Sigmoid colon (tissue), 4 donors: Measurements from ENCODE around the gene SLC9B2.

Source experiments
- EP300 ChIP-seq, 4 donors: sonication (generic); formaldehyde crosslinking; IDR thresholded peaks; one replicate each; pipeline ENCODE4 v1.6.1; 2017; ENCODE audit warnings: antibody characterized with exemption in 4 of 4
- POLR2A ChIP-seq, 2 donors: fragments of 450-650 bp; IDR thresholded peaks; one replicate each; pipeline ENCODE4 v1.6.1; 2016; ENCODE audit warnings: antibody characterized with exemption in 2 of 2, mild to moderate bottlenecking in 2 of 2, moderate library complexity in 2 of 2
- POLR2AphosphoS5 ChIP-seq, 4 donors: sonication (generic); formaldehyde crosslinking; IDR thresholded peaks; one replicate each; pipeline ENCODE4 v1.6.1; 2017; ENCODE audit warnings: antibody characterized with exemption in 4 of 4
- TF ChIP-seq, protein P1 (sequence below), 4 experiments: fragments of 450-650 bp in 3 of 4; fragments of 200-600 bp in 1 of 4; IDR thresholded peaks; one replicate each; pipeline ENCODE4 v1.5.1; 2016 to 2019; ENCODE audit warnings: antibody characterized with exemption in 4 of 4, mild to moderate bottlenecking in 3 of 4, moderate library complexity in 2 of 4

DNA sequence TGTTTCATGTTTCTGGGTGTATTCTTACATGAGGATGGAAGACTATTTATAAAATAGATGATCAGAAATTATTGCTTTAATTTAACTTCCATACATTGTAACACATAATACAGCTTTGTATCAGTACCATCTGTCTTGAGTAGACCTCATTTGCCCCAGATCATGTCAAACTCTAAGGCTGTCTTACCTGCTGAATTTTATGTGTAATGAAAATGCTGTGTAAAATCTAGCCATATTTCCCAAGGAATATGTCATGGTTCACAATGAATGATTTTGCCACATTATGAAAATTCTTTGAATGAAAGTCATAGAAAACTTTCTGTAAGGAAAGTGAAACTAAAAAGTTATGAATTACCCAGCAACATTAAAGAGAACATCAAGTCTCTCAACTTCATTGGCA lies 15.7 kb upstream of the SLC9B2 start:
- TF ChIP-seq, protein P1, sequence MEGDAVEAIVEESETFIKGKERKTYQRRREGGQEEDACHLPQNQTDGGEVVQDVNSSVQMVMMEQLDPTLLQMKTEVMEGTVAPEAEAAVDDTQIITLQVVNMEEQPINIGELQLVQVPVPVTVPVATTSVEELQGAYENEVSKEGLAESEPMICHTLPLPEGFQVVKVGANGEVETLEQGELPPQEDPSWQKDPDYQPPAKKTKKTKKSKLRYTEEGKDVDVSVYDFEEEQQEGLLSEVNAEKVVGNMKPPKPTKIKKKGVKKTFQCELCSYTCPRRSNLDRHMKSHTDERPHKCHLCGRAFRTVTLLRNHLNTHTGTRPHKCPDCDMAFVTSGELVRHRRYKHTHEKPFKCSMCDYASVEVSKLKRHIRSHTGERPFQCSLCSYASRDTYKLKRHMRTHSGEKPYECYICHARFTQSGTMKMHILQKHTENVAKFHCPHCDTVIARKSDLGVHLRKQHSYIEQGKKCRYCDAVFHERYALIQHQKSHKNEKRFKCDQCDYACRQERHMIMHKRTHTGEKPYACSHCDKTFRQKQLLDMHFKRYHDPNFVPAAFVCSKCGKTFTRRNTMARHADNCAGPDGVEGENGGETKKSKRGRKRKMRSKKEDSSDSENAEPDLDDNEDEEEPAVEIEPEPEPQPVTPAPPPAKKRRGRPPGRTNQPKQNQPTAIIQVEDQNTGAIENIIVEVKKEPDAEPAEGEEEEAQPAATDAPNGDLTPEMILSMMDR (IDR thresholded peaks at IDR 0.05): no peak
- TF ChIP-seq POLR2A (IDR thresholded peaks at IDR 0.05) (no peak), EP300 (IDR thresholded peaks at IDR 0.05) (no peak), POLR2AphosphoS5 (IDR thresholded peaks at IDR 0.05) (no peak)
